Panc1 (cell line): ENCODE data around the gene SLC25A22. TPM values are rescaled to one million over a fixed set of nuclear protein-coding genes. Genes with fewer than 3 reads are reported as not detected.

Experiments used
- ATAC-seq: fragments of 200-7000 bp; cut with Tn5 transposase; 2 replicates; pipeline ENCODE4 v1.9.1; 2020; ENCODE audit warnings: mild to moderate bottlenecking, moderate library complexity
- BruUV-seq: library from RNA; stranded (reverse); fragments of 400-500 nt; replicated peaks from 2 replicates; lab custom pipeline; 2021; lab: Mats Ljungman, UMichigan
- CTCF ChIA-PET: fragments of 300-600 bp; sonication (Branson Sonifier 250); formaldehyde crosslinking; loops from one replicate; lab custom pipeline; 2022; ENCODE audit warnings: antibody characterized with exemption; lab: Charles Lee
- POLR2A ChIA-PET: fragments of 300-600 bp; sonication (Branson Sonifier 250); formaldehyde crosslinking; loops from one replicate; lab custom pipeline; 2022; ENCODE audit warnings: antibody characterized with exemption; lab: Charles Lee
- DNase-seq: peaks from one replicate; pipeline ENCODE4 v3.0.0-alpha.2; 2010; ENCODE audit warnings: low read depth, low spot score
- H3K27ac ChIP-seq: 2 replicates; pipeline ENCODE4 v1.5.1; 2011; ENCODE audit warnings: mild to moderate bottlenecking, low read length, inconsistent platforms
- H3K27me3 ChIP-seq: fragments of 200-500 bp; sonication (Bioruptor generic); 2 replicates; pipeline ENCODE4 v1.6.0; 2014; ENCODE audit warnings: low read length, inconsistent platforms; ENCODE audit not compliant: control insufficient read depth, insufficient read depth
- H3K36me3 ChIP-seq: fragments of 200-500 bp; sonication (Bioruptor generic); 2 replicates; pipeline ENCODE4 v1.5.1; 2014; ENCODE audit warnings: inconsistent platforms, mild to moderate bottlenecking, low read length, moderate library complexity; ENCODE audit not compliant: control insufficient read depth, insufficient read depth
- H3K4me1 ChIP-seq: 2 replicates; pipeline ENCODE4 v1.5.1; 2011; ENCODE audit warnings: inconsistent platforms, mild to moderate bottlenecking, low read length, moderate library complexity; ENCODE audit not compliant: control insufficient read depth, insufficient read depth
- H3K4me3 ChIP-seq, 2 experiments: 2 replicates each; pipeline ENCODE4 v1.5.1; 2011 to 2012; ENCODE audit warnings: low read depth in 2 of 2, low read length in 2 of 2, mild to moderate bottlenecking in 2 of 2, inconsistent platforms in 1 of 2, moderate library complexity in 1 of 2
- H3K9me3 ChIP-seq: fragments of 200-500 bp; sonication (Bioruptor generic); 2 replicates; pipeline ENCODE4 v1.5.1; 2014; ENCODE audit warnings: low read depth, mild to moderate bottlenecking, inconsistent platforms, low read length, moderate library complexity; ENCODE audit not compliant: control insufficient read depth, insufficient read depth
- POLR2AphosphoS5 ChIP-seq: IDR thresholded peaks from 2 replicates; pipeline ENCODE4 v1.6.1; 2012; ENCODE audit warnings: mild to moderate bottlenecking, low read depth, low read length, moderate library complexity
- SIN3A ChIP-seq: IDR thresholded peaks from 2 replicates; pipeline ENCODE4 v1.6.1; 2012; ENCODE audit warnings: low read depth, mild to moderate bottlenecking, low read length, moderate library complexity, borderline replicate concordance; ENCODE audit not compliant: insufficient read depth
- TCF7L2 ChIP-seq: IDR thresholded peaks from 2 replicates; pipeline ENCODE4 v1.6.1; 2011; ENCODE audit warnings: mild to moderate bottlenecking, low read depth, low read length, inconsistent platforms
- in situ Hi-C: cut with HindIII; loops from 2 replicates; pipeline ENCODE4 v1.10.0; 2016; ENCODE audit warnings: low sequenced_read_pairs, low pct_unique_long_range_greater_than_20kb
- intact Hi-C: fragments of 100-400 bp; cut with micrococcal nuclease; formaldehyde crosslinking; loops from one replicate; pipeline ENCODE4 v1.10.0; 2022; ENCODE audit not compliant: unreplicated experiment
- total RNA-seq: library from RNA; stranded (reverse); gene quantifications from one replicate; pipeline ENCODE4 v1.2.1, GENCODE V29; 2021; ENCODE audit not compliant: unreplicated experiment
- TF ChIP-seq, protein P1 (sequence below): fragments of 450-650 bp; IDR thresholded peaks from 2 replicates; pipeline ENCODE4 v1.5.1; 2017; ENCODE audit warnings: mild to moderate bottlenecking
- TF ChIP-seq, protein P2 (sequence below), 2 experiments: IDR thresholded peaks; 2 replicates each; pipeline ENCODE4 v1.6.1; 2011 to 2012; ENCODE audit warnings: low read depth in 2 of 2, control low read depth in 1 of 2, low read length in 1 of 2, mild to moderate bottlenecking in 1 of 2, moderate library complexity in 1 of 2; ENCODE audit not compliant: insufficient read depth in 1 of 2

Gene SLC25A22
- total RNA-seq, 1 experiment from 2014 or later, result 119 TPM

DNA sequence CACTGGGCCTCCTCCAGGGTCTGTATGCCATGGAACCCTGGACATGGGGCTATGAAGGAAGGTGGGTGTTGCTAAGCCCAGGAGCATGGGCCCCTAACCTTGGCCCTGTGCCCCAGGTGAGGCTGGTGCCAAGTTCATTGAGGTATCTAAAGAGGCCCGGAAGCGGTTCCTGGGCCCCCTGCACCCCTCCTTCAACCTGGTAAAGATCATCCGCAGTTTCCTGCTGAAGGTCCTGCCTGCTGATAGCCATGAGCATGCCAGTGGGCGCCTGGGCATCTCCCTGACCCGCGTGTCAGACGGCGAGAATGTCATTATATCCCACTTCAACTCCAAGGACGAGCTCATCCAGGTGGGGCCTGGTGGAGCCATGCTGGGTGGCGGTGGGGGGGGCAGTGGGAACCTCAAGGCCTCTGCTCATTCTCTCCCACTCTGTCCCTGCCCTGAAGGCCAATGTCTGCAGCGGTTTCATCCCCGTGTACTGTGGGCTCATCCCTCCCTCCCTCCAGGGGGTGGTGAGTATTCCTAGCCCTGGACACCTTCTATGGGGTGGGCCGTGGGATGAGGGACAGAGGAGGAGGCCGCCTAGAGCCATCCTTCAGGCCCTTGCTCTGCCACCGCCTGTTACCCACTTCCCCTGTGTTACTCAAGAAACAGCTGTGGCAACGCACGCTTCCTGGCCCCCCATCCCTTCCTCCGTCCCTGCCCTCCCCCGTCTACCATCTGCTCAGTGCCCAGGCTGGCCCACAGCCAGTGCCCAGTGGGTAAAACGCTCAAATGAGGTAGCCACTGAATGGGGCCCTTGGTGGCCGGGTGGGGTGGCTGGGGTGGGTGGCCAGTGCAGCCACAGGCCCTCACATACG, 23.7 kb upstream of the SLC25A22 start:
- no peak for TF ChIP-seq TCF7L2
- no peak for DNase-seq
- no TSS peak for BruUV-seq
- in situ Hi-C loops (no loop called here), intact Hi-C loops (no loop called here)
- CTCF ChIA-PET, result interaction anchor here (0.7 kb wide), 1 partner anchor 8 kb away, joined by 4 read pairs; no protein-coding TSS in a partner anchor
- H3K27ac ChIP-seq, result peak overlapping the region; percentile 89
- peak overlapping the region; percentile 80 to 88 for H3K4me3 ChIP-seq
- no peak for ATAC-seq
- 0 out of 2 replicates have a peak, but pooled peaks cover 2% of the 10 kb centered on the region for H3K36me3 ChIP-seq
- no peaks in the 10 kb centered on the region for H3K9me3 ChIP-seq
- POLR2A ChIA-PET, result interaction anchor here (0.6 to 0.9 kb wide), 2 partner anchors 13 to 26 kb away, joined by 3 read pairs; no protein-coding TSS in a partner anchor
- no peaks in the 10 kb centered on the region for H3K27me3 ChIP-seq
- peaks cover 55% of the 10 kb centered on the region for H3K4me1 ChIP-seq

DNA sequence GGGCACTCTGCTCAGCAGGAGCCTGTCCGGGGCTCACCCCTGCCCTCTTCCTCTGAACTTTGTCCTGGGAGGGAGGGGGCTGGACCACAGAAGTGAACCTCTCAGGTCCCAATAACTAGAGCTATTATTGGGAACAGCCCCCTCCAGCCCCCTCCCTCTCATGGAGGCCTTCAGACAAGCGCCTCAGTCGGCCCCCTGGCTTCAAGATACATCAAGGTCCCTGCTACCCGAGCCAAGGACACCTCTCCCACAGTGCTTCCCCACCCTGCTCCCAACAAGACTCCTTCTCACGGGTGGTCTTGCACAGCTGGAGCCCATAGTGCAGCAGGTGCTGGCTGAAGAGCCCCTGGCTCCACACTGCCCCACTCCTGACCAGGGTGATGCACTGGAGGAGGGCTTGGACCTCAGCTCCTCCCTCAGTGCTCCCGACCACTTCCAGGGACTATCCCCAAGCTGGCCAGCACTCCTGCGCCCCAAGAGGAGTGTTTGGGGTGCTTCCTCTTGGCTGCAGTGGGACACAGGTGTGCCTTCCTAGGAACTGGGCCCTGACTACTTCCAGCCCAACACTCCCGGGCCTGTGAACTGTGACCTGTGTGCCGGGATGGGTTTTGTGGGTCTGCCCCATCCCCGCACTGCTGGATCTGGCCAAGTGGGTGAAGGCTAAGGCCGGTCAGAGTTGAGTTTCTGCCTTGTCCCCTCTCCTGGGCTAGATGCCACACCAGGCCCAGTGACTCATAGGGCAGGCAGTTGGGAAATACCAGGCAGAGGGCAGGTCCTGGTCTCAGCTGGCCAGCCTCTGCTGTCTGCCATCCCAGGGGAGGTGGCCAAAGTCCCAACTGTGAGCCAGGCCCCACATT, 22.8 kb upstream of the SLC25A22 start:
- H3K27ac ChIP-seq, result peak overlapping the region; percentile 89
- no peaks in the 10 kb centered on the region for H3K9me3 ChIP-seq
- no TSS peak for BruUV-seq
- DNase-seq, result no peak
- POLR2A ChIA-PET, result interaction anchor here (0.9 to 1.9 kb wide), 2 partner anchors 8 to 12 kb away, joined by 3 to 11 read pairs; partner anchors contain the start of gene CRACR2B
- TF ChIP-seq, protein P1, sequence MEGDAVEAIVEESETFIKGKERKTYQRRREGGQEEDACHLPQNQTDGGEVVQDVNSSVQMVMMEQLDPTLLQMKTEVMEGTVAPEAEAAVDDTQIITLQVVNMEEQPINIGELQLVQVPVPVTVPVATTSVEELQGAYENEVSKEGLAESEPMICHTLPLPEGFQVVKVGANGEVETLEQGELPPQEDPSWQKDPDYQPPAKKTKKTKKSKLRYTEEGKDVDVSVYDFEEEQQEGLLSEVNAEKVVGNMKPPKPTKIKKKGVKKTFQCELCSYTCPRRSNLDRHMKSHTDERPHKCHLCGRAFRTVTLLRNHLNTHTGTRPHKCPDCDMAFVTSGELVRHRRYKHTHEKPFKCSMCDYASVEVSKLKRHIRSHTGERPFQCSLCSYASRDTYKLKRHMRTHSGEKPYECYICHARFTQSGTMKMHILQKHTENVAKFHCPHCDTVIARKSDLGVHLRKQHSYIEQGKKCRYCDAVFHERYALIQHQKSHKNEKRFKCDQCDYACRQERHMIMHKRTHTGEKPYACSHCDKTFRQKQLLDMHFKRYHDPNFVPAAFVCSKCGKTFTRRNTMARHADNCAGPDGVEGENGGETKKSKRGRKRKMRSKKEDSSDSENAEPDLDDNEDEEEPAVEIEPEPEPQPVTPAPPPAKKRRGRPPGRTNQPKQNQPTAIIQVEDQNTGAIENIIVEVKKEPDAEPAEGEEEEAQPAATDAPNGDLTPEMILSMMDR, result no peak
- TF ChIP-seq POLR2AphosphoS5 (peak; percentile 69; the same call in 1 of the 2 replicates), TCF7L2 (no peak), SIN3A (peak; percentile 94; the same call in 1 of the 2 replicates)
- TF ChIP-seq, protein P2, sequence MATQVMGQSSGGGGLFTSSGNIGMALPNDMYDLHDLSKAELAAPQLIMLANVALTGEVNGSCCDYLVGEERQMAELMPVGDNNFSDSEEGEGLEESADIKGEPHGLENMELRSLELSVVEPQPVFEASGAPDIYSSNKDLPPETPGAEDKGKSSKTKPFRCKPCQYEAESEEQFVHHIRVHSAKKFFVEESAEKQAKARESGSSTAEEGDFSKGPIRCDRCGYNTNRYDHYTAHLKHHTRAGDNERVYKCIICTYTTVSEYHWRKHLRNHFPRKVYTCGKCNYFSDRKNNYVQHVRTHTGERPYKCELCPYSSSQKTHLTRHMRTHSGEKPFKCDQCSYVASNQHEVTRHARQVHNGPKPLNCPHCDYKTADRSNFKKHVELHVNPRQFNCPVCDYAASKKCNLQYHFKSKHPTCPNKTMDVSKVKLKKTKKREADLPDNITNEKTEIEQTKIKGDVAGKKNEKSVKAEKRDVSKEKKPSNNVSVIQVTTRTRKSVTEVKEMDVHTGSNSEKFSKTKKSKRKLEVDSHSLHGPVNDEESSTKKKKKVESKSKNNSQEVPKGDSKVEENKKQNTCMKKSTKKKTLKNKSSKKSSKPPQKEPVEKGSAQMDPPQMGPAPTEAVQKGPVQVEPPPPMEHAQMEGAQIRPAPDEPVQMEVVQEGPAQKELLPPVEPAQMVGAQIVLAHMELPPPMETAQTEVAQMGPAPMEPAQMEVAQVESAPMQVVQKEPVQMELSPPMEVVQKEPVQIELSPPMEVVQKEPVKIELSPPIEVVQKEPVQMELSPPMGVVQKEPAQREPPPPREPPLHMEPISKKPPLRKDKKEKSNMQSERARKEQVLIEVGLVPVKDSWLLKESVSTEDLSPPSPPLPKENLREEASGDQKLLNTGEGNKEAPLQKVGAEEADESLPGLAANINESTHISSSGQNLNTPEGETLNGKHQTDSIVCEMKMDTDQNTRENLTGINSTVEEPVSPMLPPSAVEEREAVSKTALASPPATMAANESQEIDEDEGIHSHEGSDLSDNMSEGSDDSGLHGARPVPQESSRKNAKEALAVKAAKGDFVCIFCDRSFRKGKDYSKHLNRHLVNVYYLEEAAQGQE (IDR thresholded peaks at IDR 0.05; ENCODE audit: insufficient read depth in 1 of 2, low read depth in 2 of 2, low read length in 1 of 2), result no peak
- CTCF ChIA-PET, result interaction anchor here (0.7 kb wide), 2 partner anchors 9 to 18 kb away, joined by 3 to 4 read pairs; no protein-coding TSS in a partner anchor
- peaks cover 51% of the 10 kb centered on the region for H3K4me1 ChIP-seq
- H3K4me3 ChIP-seq, result peak overlapping the region; percentile 80 to 88
- peak; percentile 63 for ATAC-seq
- 0 out of 2 replicates have a peak, but pooled peaks cover 2% of the 10 kb centered on the region for H3K36me3 ChIP-seq
- in situ Hi-C loops (no loop called here), intact Hi-C loops (no loop called here)
- H3K27me3 ChIP-seq, result no peaks in the 10 kb centered on the region
